Gastrocnemius medialis (tissue), 4 donors: ENCODE measurements around the gene MYL3.

ENCODE experiments used
- POLR2A ChIP-seq, 2 donors: fragments of 450-650 bp; IDR thresholded peaks; one replicate each; pipeline ENCODE4 v1.6.1; 2017; ENCODE audit warnings: antibody characterized with exemption in 2 of 2, mild to moderate bottlenecking in 2 of 2, moderate library complexity in 2 of 2
- TF ChIP-seq, protein P1 (sequence below), 5 experiments: fragments of 450-650 bp in 3 of 5; fragments of 200-600 bp in 2 of 5; sonication (generic) in 2 of 5; IDR thresholded peaks in 4 of 5; conservative IDR thresholded peaks in 1 of 5; 1 replicate in 4 of 5; 2 replicates in 1 of 5; pipeline ENCODE4 v1.5.1; 2016 to 2019; ENCODE audit warnings: antibody characterized with exemption in 5 of 5, mild to moderate bottlenecking in 3 of 5, moderate library complexity in 3 of 5

DNA sequence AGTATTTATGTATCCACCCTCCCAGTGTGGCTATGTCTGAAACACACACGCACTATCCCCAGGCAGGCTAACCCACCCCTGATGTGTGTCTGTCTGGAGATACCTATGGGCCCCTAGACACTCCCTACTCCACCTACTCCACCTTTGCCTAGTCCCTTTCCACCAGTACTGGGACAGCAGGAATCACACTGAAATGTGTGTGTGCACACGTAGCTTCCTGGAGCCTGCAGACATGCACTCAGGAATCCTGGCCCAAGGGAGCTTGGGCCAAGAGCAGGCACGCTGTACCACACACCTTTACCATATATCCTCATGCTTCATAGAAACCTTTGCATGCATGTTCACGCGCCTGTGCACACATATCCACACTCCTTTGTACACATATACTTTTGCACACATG, 7.4 kb upstream of the MYL3 start:
- TF ChIP-seq POLR2A (IDR thresholded peaks at IDR 0.05) = no peak
- TF ChIP-seq, protein P1, sequence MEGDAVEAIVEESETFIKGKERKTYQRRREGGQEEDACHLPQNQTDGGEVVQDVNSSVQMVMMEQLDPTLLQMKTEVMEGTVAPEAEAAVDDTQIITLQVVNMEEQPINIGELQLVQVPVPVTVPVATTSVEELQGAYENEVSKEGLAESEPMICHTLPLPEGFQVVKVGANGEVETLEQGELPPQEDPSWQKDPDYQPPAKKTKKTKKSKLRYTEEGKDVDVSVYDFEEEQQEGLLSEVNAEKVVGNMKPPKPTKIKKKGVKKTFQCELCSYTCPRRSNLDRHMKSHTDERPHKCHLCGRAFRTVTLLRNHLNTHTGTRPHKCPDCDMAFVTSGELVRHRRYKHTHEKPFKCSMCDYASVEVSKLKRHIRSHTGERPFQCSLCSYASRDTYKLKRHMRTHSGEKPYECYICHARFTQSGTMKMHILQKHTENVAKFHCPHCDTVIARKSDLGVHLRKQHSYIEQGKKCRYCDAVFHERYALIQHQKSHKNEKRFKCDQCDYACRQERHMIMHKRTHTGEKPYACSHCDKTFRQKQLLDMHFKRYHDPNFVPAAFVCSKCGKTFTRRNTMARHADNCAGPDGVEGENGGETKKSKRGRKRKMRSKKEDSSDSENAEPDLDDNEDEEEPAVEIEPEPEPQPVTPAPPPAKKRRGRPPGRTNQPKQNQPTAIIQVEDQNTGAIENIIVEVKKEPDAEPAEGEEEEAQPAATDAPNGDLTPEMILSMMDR (IDR thresholded peaks at IDR 0.05 in 4 of 5, conservative IDR thresholded peaks at IDR 0.05 in 1 of 5) = no peak
